ENCODE results near the gene LDLRAD4.

LDLRAD4 gene

GRCh38 chr18:13394801-13395200, 176.2 kb downstream of the LDLRAD4 start:
- DNase-seq: no peak

- no peak for DNase-seq
These were observed 177.0 kb downstream of the LDLRAD4 start for GRCh38 chr18:13395577-13395976.

GRCh38 chr18:13397504-13398163, 179.1 kb downstream of the LDLRAD4 start:
- no peak for DNase-seq

- no peak for DNase-seq
These were observed 180.1 kb downstream of the LDLRAD4 start for GRCh38 chr18:13398631-13399030.

- DNase-seq: no peak
These were observed 181.0 kb downstream of the LDLRAD4 start for GRCh38 chr18:13399511-13399910.

GRCh38 chr18:13400636-13401315, 182.2 kb downstream of the LDLRAD4 start:
- no peak for DNase-seq

- DNase-seq: no peak
These were observed 182.8 kb downstream of the LDLRAD4 start for GRCh38 chr18:13401404-13401803.

- no peak for DNase-seq
These were observed 183.3 kb downstream of the LDLRAD4 start for GRCh38 chr18:13401826-13402225.

GRCh38 chr18:13403786-13404549, 185.4 kb downstream of the LDLRAD4 start:
- DNase-seq: no peak

GRCh38 chr18:13405305-13406038, 186.9 kb downstream of the LDLRAD4 start:
- DNase-seq: no peak

- DNase-seq: no peak
These were observed 187.6 kb downstream of the LDLRAD4 start for GRCh38 chr18:13406049-13406615.

- no peak for DNase-seq
These were observed 188.2 kb downstream of the LDLRAD4 start for GRCh38 chr18:13406736-13407135.

- no peak for DNase-seq
These were observed 188.9 kb downstream of the LDLRAD4 start for GRCh38 chr18:13407484-13407883.

GRCh38 chr18:13409026-13409425, 190.5 kb downstream of the LDLRAD4 start:
- no peak for DNase-seq

GRCh38 chr18:13409997-13410396, 191.4 kb downstream of the LDLRAD4 start:
- no peak for DNase-seq

GRCh38 chr18:13410471-13410870, 191.9 kb downstream of the LDLRAD4 start:
- DNase-seq: no peak

GRCh38 chr18:13412017-13412416, 193.5 kb downstream of the LDLRAD4 start:
- DNase-seq: no peak

- DNase-seq: no peak
These were observed 194.3 kb downstream of the LDLRAD4 start for GRCh38 chr18:13412901-13413300.

- no peak for DNase-seq
These were observed 195.5 kb downstream of the LDLRAD4 start for GRCh38 chr18:13414102-13414501.

- no peak for DNase-seq
These were observed 196.0 kb downstream of the LDLRAD4 start for GRCh38 chr18:13414521-13414920.

GRCh38 chr18:13415736-13416135, 197.2 kb downstream of the LDLRAD4 start:
- no peak for DNase-seq

GRCh38 chr18:13416208-13416607, 197.6 kb downstream of the LDLRAD4 start:
- DNase-seq: no peak

- DNase-seq: no peak
These were observed 198.3 kb downstream of the LDLRAD4 start for GRCh38 chr18:13416848-13417247.

Measured in Kasumi-1 (cell line).